Ishikawa (cell line): Measurements from ENCODE around the gene TOX2.

Experiments
- CEBPB ChIP-seq: IDR thresholded peaks from 2 replicates; pipeline ENCODE4 v1.6.1; 2012
- CREB1 ChIP-seq: IDR thresholded peaks from 2 replicates; pipeline ENCODE4 v1.6.1; 2012; ENCODE audit warnings: low read depth
- EGR1 ChIP-seq: IDR thresholded peaks from 2 replicates; pipeline ENCODE4 v1.6.1; 2012
- EP300 ChIP-seq: IDR thresholded peaks from 2 replicates; pipeline ENCODE4 v1.6.1; 2012; ENCODE audit warnings: borderline replicate concordance
- FOXM1 ChIP-seq: IDR thresholded peaks from 2 replicates; pipeline ENCODE4 v1.6.1; 2012; ENCODE audit warnings: low read depth, borderline replicate concordance
- NFIC ChIP-seq: IDR thresholded peaks from 2 replicates; pipeline ENCODE4 v1.6.1; 2012
- RAD21 ChIP-seq: IDR thresholded peaks from 2 replicates; pipeline ENCODE4 v1.6.1; 2012; ENCODE audit warnings: low read depth
- TAF1 ChIP-seq: IDR thresholded peaks from 2 replicates; pipeline ENCODE4 v1.6.1; 2012; ENCODE audit warnings: low read depth, mild to moderate bottlenecking
- TCF12 ChIP-seq: IDR thresholded peaks from 2 replicates; pipeline ENCODE4 v1.6.1; 2012; ENCODE audit warnings: low read depth
- TEAD4 ChIP-seq: IDR thresholded peaks from 2 replicates; pipeline ENCODE4 v1.6.1; 2012
- USF1 ChIP-seq: IDR thresholded peaks from 2 replicates; pipeline ENCODE4 v1.6.1; 2012
- YY1 ChIP-seq: IDR thresholded peaks from 2 replicates; pipeline ENCODE4 v1.6.1; 2012; ENCODE audit warnings: low read depth
- ZBTB7A ChIP-seq: IDR thresholded peaks from 2 replicates; pipeline ENCODE4 v1.6.1; 2012; ENCODE audit warnings: low read depth
- TF ChIP-seq, protein P1 (sequence below): IDR thresholded peaks from 2 replicates; pipeline ENCODE4 v1.6.1; 2012
- TF ChIP-seq, protein P2 (sequence below): IDR thresholded peaks from 2 replicates; pipeline ENCODE4 v1.6.1; 2012; ENCODE audit warnings: low read depth, mild to moderate bottlenecking

TOX2 gene

DNA sequence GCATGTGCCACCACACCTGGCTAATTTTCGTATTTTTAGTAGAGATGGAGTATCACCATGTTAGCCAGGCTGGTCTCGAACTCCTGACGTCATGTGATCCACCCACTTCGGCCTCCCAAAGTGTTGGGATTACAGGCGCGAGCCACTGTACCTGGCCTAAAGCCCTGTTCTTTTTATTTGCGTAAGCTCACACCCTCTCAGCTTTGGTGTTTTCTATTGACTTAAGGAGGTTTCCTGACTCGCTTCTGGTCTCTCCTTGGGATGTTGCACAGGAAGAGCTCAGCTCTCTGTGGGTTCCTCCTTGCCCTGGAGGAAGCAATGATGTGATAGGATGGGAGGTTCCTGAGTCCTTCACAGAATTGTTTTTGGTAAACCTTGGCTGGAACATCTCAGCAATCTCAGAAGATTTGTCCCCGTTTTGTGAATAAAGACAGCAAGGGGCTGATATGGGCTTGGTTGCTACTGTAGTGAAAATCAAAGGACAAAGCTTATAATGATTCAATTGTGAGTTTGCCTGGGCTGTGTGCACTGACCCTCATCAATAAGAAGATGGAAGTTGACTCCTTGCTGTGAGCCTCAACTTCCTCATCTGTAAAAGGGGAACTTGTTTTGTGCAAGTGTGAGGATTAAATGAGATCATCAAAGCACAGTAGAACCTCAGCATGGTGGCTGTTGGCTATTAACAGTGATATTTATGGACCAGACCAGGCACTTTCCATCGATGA lies 27.0 kb downstream of the TOX2 start:
- TF ChIP-seq EP300 = no peak
- TF ChIP-seq YY1 = no peak
- TF ChIP-seq TCF12 = no peak
- TF ChIP-seq, protein P1, sequence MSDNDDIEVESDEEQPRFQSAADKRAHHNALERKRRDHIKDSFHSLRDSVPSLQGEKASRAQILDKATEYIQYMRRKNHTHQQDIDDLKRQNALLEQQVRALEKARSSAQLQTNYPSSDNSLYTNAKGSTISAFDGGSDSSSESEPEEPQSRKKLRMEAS = no peak
- TF ChIP-seq TEAD4 = no peak
- TF ChIP-seq, protein P2, sequence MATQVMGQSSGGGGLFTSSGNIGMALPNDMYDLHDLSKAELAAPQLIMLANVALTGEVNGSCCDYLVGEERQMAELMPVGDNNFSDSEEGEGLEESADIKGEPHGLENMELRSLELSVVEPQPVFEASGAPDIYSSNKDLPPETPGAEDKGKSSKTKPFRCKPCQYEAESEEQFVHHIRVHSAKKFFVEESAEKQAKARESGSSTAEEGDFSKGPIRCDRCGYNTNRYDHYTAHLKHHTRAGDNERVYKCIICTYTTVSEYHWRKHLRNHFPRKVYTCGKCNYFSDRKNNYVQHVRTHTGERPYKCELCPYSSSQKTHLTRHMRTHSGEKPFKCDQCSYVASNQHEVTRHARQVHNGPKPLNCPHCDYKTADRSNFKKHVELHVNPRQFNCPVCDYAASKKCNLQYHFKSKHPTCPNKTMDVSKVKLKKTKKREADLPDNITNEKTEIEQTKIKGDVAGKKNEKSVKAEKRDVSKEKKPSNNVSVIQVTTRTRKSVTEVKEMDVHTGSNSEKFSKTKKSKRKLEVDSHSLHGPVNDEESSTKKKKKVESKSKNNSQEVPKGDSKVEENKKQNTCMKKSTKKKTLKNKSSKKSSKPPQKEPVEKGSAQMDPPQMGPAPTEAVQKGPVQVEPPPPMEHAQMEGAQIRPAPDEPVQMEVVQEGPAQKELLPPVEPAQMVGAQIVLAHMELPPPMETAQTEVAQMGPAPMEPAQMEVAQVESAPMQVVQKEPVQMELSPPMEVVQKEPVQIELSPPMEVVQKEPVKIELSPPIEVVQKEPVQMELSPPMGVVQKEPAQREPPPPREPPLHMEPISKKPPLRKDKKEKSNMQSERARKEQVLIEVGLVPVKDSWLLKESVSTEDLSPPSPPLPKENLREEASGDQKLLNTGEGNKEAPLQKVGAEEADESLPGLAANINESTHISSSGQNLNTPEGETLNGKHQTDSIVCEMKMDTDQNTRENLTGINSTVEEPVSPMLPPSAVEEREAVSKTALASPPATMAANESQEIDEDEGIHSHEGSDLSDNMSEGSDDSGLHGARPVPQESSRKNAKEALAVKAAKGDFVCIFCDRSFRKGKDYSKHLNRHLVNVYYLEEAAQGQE = no peak

DNA sequence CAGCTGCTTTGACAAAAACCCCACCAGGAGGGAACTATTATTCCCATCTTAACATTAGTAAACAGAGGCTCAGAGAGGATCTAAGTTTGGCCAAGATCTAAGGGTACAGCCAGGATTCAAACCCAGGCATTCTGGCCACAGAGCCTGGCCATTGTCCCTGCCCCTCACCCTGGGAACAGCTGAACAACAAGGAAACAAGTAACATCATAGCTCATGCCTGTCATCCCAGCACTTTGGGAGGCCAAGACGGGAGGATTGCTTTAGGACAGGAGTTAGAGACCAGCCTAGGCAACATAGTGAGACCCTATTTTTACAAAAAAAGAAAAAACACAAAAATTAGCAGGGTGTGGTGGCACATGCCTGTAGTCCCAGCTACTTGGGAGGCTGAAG lies 27.5 kb downstream of the TOX2 start:
- no peak for TF ChIP-seq EP300
- TF ChIP-seq TAF1 = no peak
- no peak for TF ChIP-seq YY1
- no peak for TF ChIP-seq ZBTB7A
- no peak for TF ChIP-seq CEBPB
- no peak for TF ChIP-seq TCF12
- TF ChIP-seq, protein P2 = no peak
- no peak for TF ChIP-seq FOXM1
- TF ChIP-seq TEAD4 = no peak
- no peak for TF ChIP-seq USF1
- no peak for TF ChIP-seq EGR1
- TF ChIP-seq CREB1 = no peak
- TF ChIP-seq NFIC = no peak

GRCh38 chr20:43942667-43943285 lies 28.1 kb downstream of the TOX2 start:
- peak; percentile 52 for TF ChIP-seq TCF12
- TF ChIP-seq, protein P1 = no peak
- TF ChIP-seq FOXM1 = no peak

- TF ChIP-seq NFIC (no peak), FOXM1 (no peak), YY1 (no peak), TAF1 (no peak), EP300 (no peak), TCF12 (no peak), ZBTB7A (no peak), RAD21 (no peak), TEAD4 (no peak)
- TF ChIP-seq, protein P2 = no peak
- TF ChIP-seq, protein P1 = no peak
Measured at GRCh38 chr20:43943725-43944124, 29.1 kb downstream of the TOX2 start.

DNA sequence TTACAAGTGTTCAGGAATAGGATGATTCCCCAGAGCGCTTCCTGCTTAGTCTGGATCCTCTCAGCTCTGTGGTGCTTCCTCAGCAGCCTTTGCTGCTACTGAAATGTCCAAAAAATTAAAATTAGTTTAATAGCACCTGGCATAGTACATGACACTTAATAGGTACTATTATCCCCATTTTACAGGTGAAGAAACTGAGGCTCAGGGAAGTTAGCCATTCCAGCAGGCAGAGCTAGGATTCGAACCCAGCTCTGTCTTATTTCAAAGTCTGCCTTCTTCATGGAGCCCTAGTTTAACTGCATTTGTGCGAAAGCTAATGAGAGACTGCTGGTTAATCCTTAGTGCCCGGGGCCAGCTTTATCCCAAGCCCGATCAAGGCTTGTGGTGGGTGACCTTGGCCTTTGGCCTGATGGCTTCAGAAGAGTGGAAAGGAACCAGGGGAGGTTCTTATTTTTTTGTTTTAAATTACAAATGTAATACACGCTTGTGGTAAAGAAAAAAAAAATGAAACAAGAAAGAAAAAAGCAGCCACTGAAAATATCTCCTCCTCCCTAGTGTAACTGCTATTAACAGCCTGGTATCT lies 30.1 kb downstream of the TOX2 start:
- TF ChIP-seq ZBTB7A (no peak), FOXM1 (no peak), USF1 (no peak), EGR1 (no peak), EP300 (no peak), RAD21 (no peak), TAF1 (no peak), TEAD4 (no peak), CEBPB (no peak), CREB1 (no peak), NFIC (no peak), YY1 (no peak), TCF12 (no peak)
- TF ChIP-seq, protein P2 = no peak
- TF ChIP-seq, protein P1 = no peak
